Dendritic cell treated with granulocyte-macrophage colony-stimulating factor and Interleukin-4, amounts not matched to agents 40 ng/mL and 50 ng/mL, for 4 days (primary cell): Measurements from ENCODE around the gene SLC2A6.
"Not testable (repeated sequence)": the region's sequence is repeated elsewhere in the genome, so short reads cannot be mapped to it uniquely, and the experiment has no call there.

Source experiments
- H3K27ac Mint-ChIP-seq: one replicate; pipeline ENCODE4 v1.8.0; 2022; ENCODE audit warnings: mild to moderate bottlenecking, mixed read lengths
- H3K27me3 Mint-ChIP-seq: one replicate; pipeline ENCODE4 v1.8.0; 2022; ENCODE audit warnings: mild to moderate bottlenecking, mixed read lengths
- H3K36me3 Mint-ChIP-seq: one replicate; pipeline ENCODE4 v1.8.0; 2022; ENCODE audit warnings: low read depth, mixed read lengths
- H3K4me1 Mint-ChIP-seq: one replicate; pipeline ENCODE4 v1.8.0; 2022; ENCODE audit warnings: low read depth, mixed read lengths
- H3K4me3 Mint-ChIP-seq: one replicate; pipeline ENCODE4 v1.8.0; 2022; ENCODE audit warnings: mild to moderate bottlenecking, moderate library complexity, mixed read lengths
- H3K9me3 Mint-ChIP-seq: one replicate; pipeline ENCODE4 v1.8.0; 2022; ENCODE audit warnings: mixed read lengths
- intact Hi-C: fragments of 100-400 bp; cut with micrococcal nuclease; formaldehyde crosslinking; loops from one replicate; pipeline ENCODE4 v1.15.0; 2022

The SLC2A6 gene

GRCh38 chr9:133459476-133460404 lies 19.2 kb downstream of the SLC2A6 start, which contains the start of gene CACFD1:
CACFD1 (plus strand) TSS chr9:133459978; CDS start chr9:133460067, 89 bp downstream.
- H3K36me3 Mint-ChIP-seq, result peaks cover 6% of the 10 kb centered on the region
- peak within 1 kb of the TSS; percentile 98 for H3K4me3 Mint-ChIP-seq
- peaks cover 49% of the 10 kb centered on the region for H3K4me1 Mint-ChIP-seq
- H3K27ac Mint-ChIP-seq, result peak within 1 kb of the TSS; percentile 91
- no peaks in the 10 kb centered on the region for H3K9me3 Mint-ChIP-seq
- H3K27me3 Mint-ChIP-seq, result peaks cover 38% of the 10 kb centered on the region
- intact Hi-C loops, result loop anchor here (2.0 to 5.0 kb wide), 2 partner anchors 19 to 37 kb away; partner anchors contain the start of genes ADAMTS13 and SLC2A6

- Mint-ChIP-seq H3K27me3 (peaks cover 33% of the 10 kb centered on the region), H3K36me3 (peaks cover 6% of the 10 kb centered on the region), H3K9me3 (no peaks in the 10 kb centered on the region), H3K4me1 (peaks cover 42% of the 10 kb centered on the region), H3K27ac (peak overlapping the region; percentile 91), H3K4me3 (peak overlapping the region; percentile 98)
- intact Hi-C loops, result loop anchor here (2.0 to 5.0 kb wide), 2 partner anchors 20 to 36 kb away; partner anchors contain the start of genes ADAMTS13 and SLC2A6
Observed at GRCh38 chr9:133458643-133459312, 20.1 kb downstream of the SLC2A6 start.

GRCh38 chr9:133457748-133458147 lies 21.2 kb downstream of the SLC2A6 start:
- Mint-ChIP-seq H3K27ac (no peak overlapping the region), H3K27me3 (peaks cover 28% of the 10 kb centered on the region), H3K36me3 (peaks cover 6% of the 10 kb centered on the region), H3K9me3 (no peaks in the 10 kb centered on the region), H3K4me1 (peaks cover 35% of the 10 kb centered on the region), H3K4me3 (no peak overlapping the region)
- intact Hi-C loops, result loop anchor here (2.0 to 5.0 kb wide), 2 partner anchors 21 to 35 kb away; partner anchors contain the start of genes ADAMTS13 and SLC2A6

- intact Hi-C loops, result loop anchor here (5.0 kb wide), 1 partner anchor 35 kb away; the partner anchor contains the start of gene ADAMTS13
- H3K36me3 Mint-ChIP-seq, result peaks cover 6% of the 10 kb centered on the region
Observed at GRCh38 chr9:133457233-133457632, 21.7 kb downstream of the SLC2A6 start.

GRCh38 chr9:133456409-133456808 lies 22.5 kb downstream of the SLC2A6 start:
- Mint-ChIP-seq H3K4me1 (peaks cover 27% of the 10 kb centered on the region), H3K36me3 (peaks cover 6% of the 10 kb centered on the region), H3K9me3 (no peaks in the 10 kb centered on the region), H3K27ac (no peak overlapping the region), H3K27me3 (peaks cover 15% of the 10 kb centered on the region), H3K4me3 (no peak overlapping the region)
- intact Hi-C loops, result loop anchor here (5.0 kb wide), 1 partner anchor 34 kb away; the partner anchor contains the start of gene ADAMTS13

More at GRCh38 chr9:133457233-133457632, 21.7 kb downstream of the SLC2A6 start:
- Mint-ChIP-seq H3K4me3 (no peak overlapping the region), H3K27me3 (peaks cover 23% of the 10 kb centered on the region), H3K27ac (no peak overlapping the region), H3K9me3 (no peaks in the 10 kb centered on the region), H3K4me1 (peaks cover 31% of the 10 kb centered on the region)

- H3K9me3 Mint-ChIP-seq, result no peaks in the 10 kb centered on the region
- no peak overlapping the region for H3K4me3 Mint-ChIP-seq
- peaks cover 10% of the 10 kb centered on the region for H3K27me3 Mint-ChIP-seq
- H3K4me1 Mint-ChIP-seq, result peaks cover 22% of the 10 kb centered on the region
- no peak overlapping the region for H3K27ac Mint-ChIP-seq
- peaks cover 6% of the 10 kb centered on the region for H3K36me3 Mint-ChIP-seq
- intact Hi-C loops, result loop anchor here (5.0 kb wide), 1 partner anchor 34 kb away; the partner anchor contains the start of gene ADAMTS13
Observed at GRCh38 chr9:133455936-133456335, 23.0 kb downstream of the SLC2A6 start.

GRCh38 chr9:133454943-133455673 lies 23.8 kb downstream of the SLC2A6 start:
- peaks cover 5% of the 10 kb centered on the region for H3K27me3 Mint-ChIP-seq
- H3K4me3 Mint-ChIP-seq, result no peak overlapping the region
- H3K27ac Mint-ChIP-seq, result no peak overlapping the region
- H3K4me1 Mint-ChIP-seq, result peaks cover 15% of the 10 kb centered on the region
- peaks cover 5% of the 10 kb centered on the region for H3K36me3 Mint-ChIP-seq
- H3K9me3 Mint-ChIP-seq, result no peaks in the 10 kb centered on the region
- intact Hi-C loops, result loop anchor here (5.0 kb wide), 1 partner anchor 33 kb away; the partner anchor contains the start of gene ADAMTS13

GRCh38 chr9:133454325-133454724 lies 24.6 kb downstream of the SLC2A6 start:
- H3K4me3 Mint-ChIP-seq, result no peak overlapping the region
- H3K27ac Mint-ChIP-seq, result no peak overlapping the region
- H3K27me3 Mint-ChIP-seq, result peaks cover 3% of the 10 kb centered on the region
- no peaks in the 10 kb centered on the region for H3K36me3 Mint-ChIP-seq
- no peaks in the 10 kb centered on the region for H3K9me3 Mint-ChIP-seq
- intact Hi-C loops, result no loop called here
- peaks cover 10% of the 10 kb centered on the region for H3K4me1 Mint-ChIP-seq

- Mint-ChIP-seq H3K27ac (no peak overlapping the region), H3K9me3 (no peaks in the 10 kb centered on the region), H3K4me3 (no peak overlapping the region), H3K27me3 (peaks cover 3% of the 10 kb centered on the region), H3K36me3 (no peaks in the 10 kb centered on the region), H3K4me1 (peaks cover 3% of the 10 kb centered on the region)
- intact Hi-C loops, result no loop called here
Observed at GRCh38 chr9:133453651-133454050, 25.2 kb downstream of the SLC2A6 start.

GRCh38 chr9:133452562-133452961 lies 26.3 kb downstream of the SLC2A6 start:
- Mint-ChIP-seq H3K4me1 (no peaks in the 10 kb centered on the region), H3K4me3 (no peak overlapping the region), H3K36me3 (no peaks in the 10 kb centered on the region), H3K27ac (no peak overlapping the region), H3K9me3 (no peaks in the 10 kb centered on the region), H3K27me3 (peaks cover 3% of the 10 kb centered on the region)
- intact Hi-C loops, result no loop called here

- H3K36me3 Mint-ChIP-seq, intact Hi-C loops, H3K4me1 Mint-ChIP-seq, H3K9me3 Mint-ChIP-seq, H3K4me3 Mint-ChIP-seq, H3K27ac Mint-ChIP-seq, H3K27me3 Mint-ChIP-seq: not testable (repeated sequence)
Observed at GRCh38 chr9:133451865-133452264, 27.0 kb downstream of the SLC2A6 start.

GRCh38 chr9:133449760-133450159 lies 29.1 kb downstream of the SLC2A6 start:
- no peaks in the 10 kb centered on the region for H3K9me3 Mint-ChIP-seq
- H3K27ac Mint-ChIP-seq, result no peak overlapping the region
- no peaks in the 10 kb centered on the region for H3K36me3 Mint-ChIP-seq
- H3K27me3 Mint-ChIP-seq, result peaks cover 2% of the 10 kb centered on the region
- no peaks in the 10 kb centered on the region for H3K4me1 Mint-ChIP-seq
- no peak overlapping the region for H3K4me3 Mint-ChIP-seq
- intact Hi-C loops, result no loop called here

- no peak overlapping the region for H3K4me3 Mint-ChIP-seq
- intact Hi-C loops, result no loop called here
- no peaks in the 10 kb centered on the region for H3K36me3 Mint-ChIP-seq
- H3K4me1 Mint-ChIP-seq, result no peaks in the 10 kb centered on the region
- H3K9me3 Mint-ChIP-seq, result no peaks in the 10 kb centered on the region
- no peak overlapping the region for H3K27ac Mint-ChIP-seq
- peaks cover 2% of the 10 kb centered on the region for H3K27me3 Mint-ChIP-seq
Observed at GRCh38 chr9:133448487-133448972, 30.4 kb downstream of the SLC2A6 start.
